ENCODE measurements around the gene PLAC8L1.
A peak's percentile ranks its signal among the peaks of the same experiment; 100 is the strongest.
"Not testable (repeated sequence)": the region's sequence is repeated elsewhere in the genome, so short reads cannot be mapped to it uniquely, and the experiment has no call there.

Gene PLAC8L1

DNA sequence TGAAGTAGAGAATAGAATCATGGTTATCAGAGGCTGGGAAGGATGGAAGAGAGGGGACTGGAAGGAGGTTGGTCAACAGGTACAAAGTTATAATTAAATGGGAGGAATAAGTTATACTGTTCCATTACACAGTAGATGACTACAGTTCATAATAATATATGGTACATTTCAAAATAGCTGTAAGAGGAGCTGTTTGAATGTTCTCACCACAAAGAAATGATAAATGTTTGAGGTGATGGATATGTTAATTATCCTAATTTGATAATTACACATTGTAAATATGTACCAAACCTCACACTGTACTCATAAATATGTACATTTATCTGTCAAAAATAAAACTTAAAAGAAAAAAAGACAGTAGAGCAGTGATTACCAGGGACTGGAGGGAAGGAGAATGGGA, 12.9 kb upstream of the PLAC8L1 start:
- TF ChIP-seq, protein P1, sequence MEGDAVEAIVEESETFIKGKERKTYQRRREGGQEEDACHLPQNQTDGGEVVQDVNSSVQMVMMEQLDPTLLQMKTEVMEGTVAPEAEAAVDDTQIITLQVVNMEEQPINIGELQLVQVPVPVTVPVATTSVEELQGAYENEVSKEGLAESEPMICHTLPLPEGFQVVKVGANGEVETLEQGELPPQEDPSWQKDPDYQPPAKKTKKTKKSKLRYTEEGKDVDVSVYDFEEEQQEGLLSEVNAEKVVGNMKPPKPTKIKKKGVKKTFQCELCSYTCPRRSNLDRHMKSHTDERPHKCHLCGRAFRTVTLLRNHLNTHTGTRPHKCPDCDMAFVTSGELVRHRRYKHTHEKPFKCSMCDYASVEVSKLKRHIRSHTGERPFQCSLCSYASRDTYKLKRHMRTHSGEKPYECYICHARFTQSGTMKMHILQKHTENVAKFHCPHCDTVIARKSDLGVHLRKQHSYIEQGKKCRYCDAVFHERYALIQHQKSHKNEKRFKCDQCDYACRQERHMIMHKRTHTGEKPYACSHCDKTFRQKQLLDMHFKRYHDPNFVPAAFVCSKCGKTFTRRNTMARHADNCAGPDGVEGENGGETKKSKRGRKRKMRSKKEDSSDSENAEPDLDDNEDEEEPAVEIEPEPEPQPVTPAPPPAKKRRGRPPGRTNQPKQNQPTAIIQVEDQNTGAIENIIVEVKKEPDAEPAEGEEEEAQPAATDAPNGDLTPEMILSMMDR (IDR thresholded peaks at IDR 0.05; ENCODE audit: low read depth, low read length): no peak
- H3K4me3 ChIP-seq (ENCODE audit: low read depth, low read length): no peak overlapping the region
- in situ Hi-C loops (cut with HindIII; ENCODE audit: low sequenced_read_pairs): no loop called here
- DNase-seq (ENCODE audit: low read depth, low spot score): no peak

DNA sequence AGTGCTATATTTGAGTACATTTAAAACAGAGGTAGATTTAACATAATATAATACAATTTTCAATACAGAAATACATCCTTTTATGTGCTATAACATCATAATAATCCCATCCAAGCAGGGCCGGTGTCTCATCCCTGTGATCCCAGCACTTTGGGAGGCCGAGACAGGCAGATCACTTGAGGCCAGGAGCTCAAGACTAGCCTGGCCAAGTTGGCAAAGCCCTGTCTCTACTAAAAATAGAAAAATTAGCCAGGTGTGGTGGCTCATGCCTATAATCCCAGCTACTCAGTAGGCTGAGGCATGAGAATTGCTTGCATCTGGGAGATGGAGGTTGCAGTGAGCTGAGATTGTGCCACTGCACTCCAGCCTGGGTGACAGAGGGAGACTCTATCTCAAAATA, 11.8 kb upstream of the PLAC8L1 start:
- H3K4me3 ChIP-seq (ENCODE audit: low read depth, low read length); in situ Hi-C loops (cut with HindIII; ENCODE audit: low sequenced_read_pairs); DNase-seq (ENCODE audit: low read depth, low spot score): not testable (repeated sequence)

DNA sequence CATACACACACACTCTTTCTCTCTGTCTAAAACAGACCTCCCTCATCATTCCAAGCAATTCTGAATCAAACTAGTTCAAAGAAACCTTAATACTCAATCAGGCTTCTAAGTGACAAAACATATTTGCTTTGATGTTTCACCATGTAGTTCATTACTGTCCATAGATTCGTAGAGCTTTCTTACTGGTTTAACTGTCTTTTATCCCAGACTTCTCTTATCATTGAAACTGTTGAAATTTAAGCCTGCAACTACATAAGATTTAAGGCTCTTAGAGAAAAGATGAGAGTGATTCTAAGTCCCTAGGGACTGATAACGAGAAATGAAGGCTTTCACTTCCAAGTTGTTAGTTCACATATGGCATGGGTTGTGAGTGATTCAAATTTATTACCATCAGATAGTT, 11.0 kb upstream of the PLAC8L1 start:
- no peak for DNase-seq (ENCODE audit: low read depth, low spot score)
- in situ Hi-C loops (cut with HindIII; ENCODE audit: low sequenced_read_pairs): no loop called here
- TF ChIP-seq, protein P1 (IDR thresholded peaks at IDR 0.05; ENCODE audit: low read depth, low read length): no peak
- no peak overlapping the region for H3K4me3 ChIP-seq (ENCODE audit: low read depth, low read length)

DNA sequence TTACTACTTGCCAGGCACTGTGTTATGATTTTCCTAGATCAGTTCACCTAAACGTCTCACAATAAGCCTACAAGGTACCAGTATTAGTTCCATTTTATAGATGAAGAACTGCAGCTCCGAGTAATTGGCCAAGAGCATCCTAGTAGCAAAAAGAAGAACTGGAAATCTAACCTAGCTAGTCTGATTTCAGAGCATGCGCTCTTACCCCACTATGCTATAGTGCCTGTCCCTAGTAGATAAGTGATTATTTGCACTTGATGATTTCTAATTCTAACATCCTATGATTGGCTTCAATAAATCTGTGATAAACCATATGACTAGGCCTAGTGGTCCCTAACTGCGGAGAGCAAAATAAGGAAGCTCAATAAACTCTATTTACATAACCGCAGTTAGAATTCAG, 7.1 kb upstream of the PLAC8L1 start:
- H3K4me3 ChIP-seq (ENCODE audit: low read depth, low read length): no peak overlapping the region
- no peak for DNase-seq (ENCODE audit: low read depth, low spot score)
- in situ Hi-C loops (cut with HindIII; ENCODE audit: low sequenced_read_pairs): no loop called here
- TF ChIP-seq, protein P1 (IDR thresholded peaks at IDR 0.05; ENCODE audit: low read depth, low read length): no peak

DNA sequence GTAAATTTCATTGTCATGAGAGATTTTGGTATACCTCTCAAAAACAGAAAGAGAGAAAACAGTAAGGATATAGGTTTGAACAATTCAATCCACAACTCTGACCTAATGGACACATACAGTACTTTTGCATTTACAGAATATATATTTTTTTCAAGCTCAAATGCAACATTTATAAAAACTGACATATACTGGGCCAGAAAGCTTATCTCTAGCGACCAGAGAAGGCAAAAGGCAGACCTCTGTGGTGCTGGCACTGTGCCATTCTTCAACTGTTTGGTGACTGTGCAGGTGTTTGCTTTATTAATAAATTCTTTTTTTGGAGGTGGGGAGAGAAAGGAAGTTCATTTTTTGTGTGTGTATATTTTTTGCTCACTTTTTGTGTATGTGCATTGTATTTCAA, 6.0 kb upstream of the PLAC8L1 start:
- H3K4me3 ChIP-seq (ENCODE audit: low read depth, low read length): no peak overlapping the region
- no peak for DNase-seq (ENCODE audit: low read depth, low spot score)
- TF ChIP-seq, protein P1 (IDR thresholded peaks at IDR 0.05; ENCODE audit: low read depth, low read length): no peak
- in situ Hi-C loops (cut with HindIII; ENCODE audit: low sequenced_read_pairs): no loop called here

DNA sequence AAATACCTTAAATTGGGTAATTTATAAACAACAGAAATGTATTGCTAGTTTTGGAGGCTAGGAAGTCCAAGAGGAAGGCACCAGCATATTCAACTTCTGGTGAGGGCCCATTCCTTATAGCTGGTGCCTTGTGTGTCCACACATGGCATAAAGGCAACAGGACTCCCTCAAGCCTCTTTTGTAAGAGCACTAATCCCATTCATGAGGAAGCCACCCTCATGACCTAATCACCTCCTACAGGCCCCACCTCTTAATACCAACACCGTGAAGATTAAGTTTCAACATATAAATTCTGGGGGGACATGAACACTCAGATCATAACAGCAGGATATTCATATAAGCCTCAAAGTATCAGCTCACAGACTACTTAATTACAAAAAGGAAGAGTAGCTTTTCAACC, 4.0 kb upstream of the PLAC8L1 start:
- H3K4me3 ChIP-seq (ENCODE audit: low read depth, low read length): no peak overlapping the region
- no peak for DNase-seq (ENCODE audit: low read depth, low spot score)
- TF ChIP-seq, protein P1 (IDR thresholded peaks at IDR 0.05; ENCODE audit: low read depth, low read length): no peak
- in situ Hi-C loops (cut with HindIII; ENCODE audit: low sequenced_read_pairs): no loop called here

DNA sequence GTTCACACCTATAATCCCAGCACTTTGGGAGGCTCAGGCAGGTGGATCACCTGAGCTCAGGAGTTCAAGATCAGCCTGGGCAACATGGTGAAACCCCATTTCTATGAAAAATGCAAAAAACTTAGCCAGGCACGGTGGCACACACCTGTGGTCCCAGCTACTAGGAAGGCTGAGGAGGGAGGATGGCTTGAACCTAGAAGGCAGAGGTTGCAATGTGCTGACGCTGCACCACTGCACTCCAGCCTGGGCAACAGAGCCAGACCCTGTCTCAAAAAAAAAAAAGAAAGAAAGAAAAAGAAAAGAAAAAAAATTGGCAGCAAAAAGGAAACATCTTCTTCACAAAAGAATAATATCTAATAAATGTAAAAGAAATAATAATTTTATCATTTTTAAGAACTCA, 3.5 kb upstream of the PLAC8L1 start:
- DNase-seq (ENCODE audit: low read depth, low spot score); in situ Hi-C loops (cut with HindIII; ENCODE audit: low sequenced_read_pairs); H3K4me3 ChIP-seq (ENCODE audit: low read depth, low read length): not testable (repeated sequence)

DNA sequence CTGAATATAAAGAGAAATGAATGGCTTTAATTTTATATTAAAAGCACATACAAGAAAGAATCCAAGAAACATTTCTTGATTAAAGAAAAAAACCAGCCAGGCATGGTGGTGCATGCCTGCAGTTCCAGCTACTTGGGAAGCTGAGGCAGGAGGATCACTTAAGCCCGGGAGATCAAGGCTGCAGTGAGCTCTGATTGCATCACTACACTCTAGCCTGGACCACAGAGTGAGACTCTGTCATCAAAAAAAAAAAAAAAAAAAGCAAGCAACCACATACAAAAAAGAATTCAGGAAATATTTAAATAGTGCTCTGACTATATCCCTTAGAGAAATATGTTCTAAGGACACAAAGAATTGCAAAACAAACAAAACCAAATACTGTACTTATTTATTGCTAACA, 2.5 kb upstream of the PLAC8L1 start:
- TF ChIP-seq, protein P1 (IDR thresholded peaks at IDR 0.05; ENCODE audit: low read depth, low read length): no peak
- in situ Hi-C loops (cut with HindIII; ENCODE audit: low sequenced_read_pairs): no loop called here
- DNase-seq (ENCODE audit: low read depth, low spot score): peak; percentile 13
- H3K4me3 ChIP-seq (ENCODE audit: low read depth, low read length): no peak overlapping the region
